Skin of body (tissue), 2 donors: Measurements from ENCODE around the gene NPAS2. TPM values are rescaled to one million over a fixed set of nuclear protein-coding genes. Genes with fewer than 3 reads are reported as not detected.
A peak's percentile ranks its signal among the peaks of the same experiment; 100 is the strongest.

Experiments
- DNase-seq: peaks from one replicate; lab custom pipeline; 2025; lab: John Stamatoyannopoulos, UW
- total RNA-seq: library from RNA; depleted of rRNA; stranded (reverse); fragments of >200 nt; gene quantifications from one replicate; pipeline ENCODE4 v1.2.3, GENCODE V29; 2014

NPAS2 gene
- total RNA-seq, 1 donor from 2014 or later: 6.3 TPM

DNA sequence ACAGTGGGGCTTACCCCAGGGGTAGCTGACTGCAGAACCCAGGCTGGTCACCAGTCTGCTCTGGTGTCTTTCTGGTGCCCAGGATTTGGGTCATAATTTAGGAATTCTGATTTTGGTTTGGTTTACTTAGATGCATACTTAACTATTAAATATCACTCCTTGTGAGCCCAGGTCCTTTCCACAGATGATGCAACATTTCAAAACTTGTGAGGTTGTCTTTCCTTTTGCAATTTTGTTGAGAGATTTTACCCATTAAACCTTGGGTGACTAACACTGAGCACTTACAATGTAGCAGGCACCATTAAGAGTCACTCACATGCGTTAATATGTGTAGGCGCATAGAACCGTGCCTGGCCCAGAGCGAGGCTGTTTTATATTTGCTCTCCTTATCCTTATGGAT, 120.3 kb downstream of the NPAS2 start:
- DNase-seq: no peak

DNA sequence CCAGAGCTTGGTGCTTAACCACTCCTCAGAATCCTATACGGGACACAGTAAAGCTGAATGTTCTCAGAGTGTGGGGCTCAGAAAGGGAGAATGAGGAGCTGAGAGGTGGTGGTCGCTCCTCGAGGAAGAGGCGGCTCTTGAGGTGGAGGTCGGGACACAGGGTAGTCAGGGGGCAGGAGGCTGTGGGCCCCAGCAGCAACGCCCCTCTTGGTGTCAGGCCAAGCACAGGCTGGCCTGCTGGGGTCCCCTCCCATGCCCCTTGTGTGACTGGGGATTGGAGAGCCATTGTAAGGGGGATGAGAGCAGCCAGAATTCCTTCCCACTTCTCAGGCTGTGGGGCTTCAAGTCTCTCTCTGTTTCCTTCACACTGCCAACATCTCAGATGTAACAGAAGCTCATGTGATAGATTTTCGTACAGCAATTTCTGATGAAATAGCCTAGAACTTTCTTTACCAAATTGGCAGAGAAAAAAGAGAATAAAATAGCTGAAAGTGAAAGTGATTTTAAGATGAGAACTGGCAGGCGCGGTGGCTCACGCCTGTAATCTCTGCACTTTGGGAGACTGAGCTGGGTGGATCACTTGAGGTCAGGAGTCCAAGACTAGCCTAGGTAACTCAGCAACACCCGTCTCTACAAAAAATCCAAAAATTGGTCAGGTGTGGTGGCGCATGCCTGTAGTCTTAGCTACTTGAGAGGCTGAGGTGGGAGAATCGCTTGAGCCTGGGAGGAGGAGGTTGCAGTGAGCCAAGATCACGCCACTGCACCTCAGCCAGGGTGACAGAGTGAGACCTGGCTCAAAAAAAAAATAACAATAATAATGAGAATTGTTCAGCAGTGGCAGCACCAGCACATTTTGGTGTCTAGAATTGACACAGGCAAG, 121.1 kb downstream of the NPAS2 start:
- no peak for DNase-seq

DNA sequence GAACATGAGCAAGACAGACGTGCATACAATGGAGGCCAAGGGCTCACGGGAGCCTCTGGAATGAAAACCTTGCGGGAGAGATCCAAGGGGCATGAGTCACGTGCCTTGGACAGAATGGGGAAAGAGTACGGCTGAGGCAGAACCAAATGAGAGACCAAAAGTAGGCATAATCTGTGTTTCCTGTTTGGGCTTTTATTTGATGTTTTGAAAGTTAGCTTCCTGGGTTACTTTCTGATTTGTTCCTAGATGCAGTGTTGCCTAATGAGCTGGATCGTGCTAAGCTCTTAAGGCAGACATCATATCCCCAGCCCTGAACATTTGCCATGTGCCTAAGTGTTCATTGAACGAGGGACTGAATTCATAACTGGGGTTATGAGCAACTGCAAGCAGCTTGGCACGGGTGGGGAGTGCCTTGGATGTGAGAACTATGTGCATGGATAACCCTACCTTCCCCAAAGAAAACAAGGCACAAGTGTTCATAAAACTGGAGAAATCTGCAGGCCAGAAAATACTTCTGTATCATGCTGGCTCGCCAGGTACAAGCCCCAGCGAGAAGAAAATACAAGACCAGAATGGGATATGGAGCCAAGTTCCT, 121.8 kb downstream of the NPAS2 start:
- no peak for DNase-seq

DNA sequence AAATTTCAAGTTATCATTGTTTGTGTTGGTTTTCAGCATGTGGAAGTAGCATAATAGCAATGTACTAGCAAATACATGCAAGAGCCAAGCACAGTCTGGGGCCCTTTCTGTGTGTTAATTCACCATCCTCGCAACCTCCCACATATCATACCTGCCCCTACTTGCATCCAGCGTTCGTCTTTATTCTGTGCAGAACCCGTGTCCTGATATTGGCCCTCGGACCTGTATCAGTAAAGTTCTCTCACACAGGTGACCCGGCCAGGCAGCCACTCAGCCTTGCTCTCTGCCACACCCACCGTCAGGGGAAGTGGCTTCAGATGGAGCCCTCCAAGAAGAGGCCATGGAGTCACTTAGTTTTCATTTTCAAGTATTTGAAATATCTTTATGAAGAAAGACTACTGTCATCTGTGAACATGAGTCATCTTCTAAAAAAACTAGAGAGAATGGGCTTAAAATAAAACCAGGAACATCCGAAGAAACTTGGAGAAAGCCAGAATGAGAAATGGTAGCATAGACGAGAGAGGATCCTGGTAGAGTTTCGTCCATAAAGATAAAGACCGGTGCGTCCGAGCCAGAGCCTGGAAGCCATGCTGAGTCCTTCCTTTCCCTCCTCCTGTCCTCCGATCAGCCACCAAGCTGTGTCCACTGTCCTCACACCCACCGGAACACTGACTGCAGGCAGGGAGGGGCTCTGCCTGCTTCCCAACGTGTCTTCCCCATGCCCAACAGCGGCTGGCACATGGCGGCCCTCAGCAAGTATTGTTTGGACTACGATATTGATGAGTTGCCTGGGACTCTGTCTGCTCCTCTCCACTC, 124.9 kb downstream of the NPAS2 start:
- DNase-seq: no peak

DNA sequence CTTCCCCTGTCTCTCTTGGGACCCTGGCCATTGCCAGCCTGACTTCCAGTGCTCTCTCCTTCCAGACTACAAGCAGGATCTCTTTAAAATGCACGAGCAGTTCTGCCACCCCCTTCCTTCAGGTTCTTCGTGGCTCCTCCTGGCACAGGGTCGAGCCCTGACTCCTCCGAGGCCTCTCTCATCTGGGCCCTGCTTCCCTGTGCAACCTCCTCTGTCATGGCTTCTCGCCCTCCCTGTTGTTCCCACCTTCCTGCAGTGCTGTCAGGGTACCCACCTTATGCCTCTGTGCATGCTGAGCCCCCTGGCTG, 125.4 kb downstream of the NPAS2 start:
- DNase-seq: no peak

DNA sequence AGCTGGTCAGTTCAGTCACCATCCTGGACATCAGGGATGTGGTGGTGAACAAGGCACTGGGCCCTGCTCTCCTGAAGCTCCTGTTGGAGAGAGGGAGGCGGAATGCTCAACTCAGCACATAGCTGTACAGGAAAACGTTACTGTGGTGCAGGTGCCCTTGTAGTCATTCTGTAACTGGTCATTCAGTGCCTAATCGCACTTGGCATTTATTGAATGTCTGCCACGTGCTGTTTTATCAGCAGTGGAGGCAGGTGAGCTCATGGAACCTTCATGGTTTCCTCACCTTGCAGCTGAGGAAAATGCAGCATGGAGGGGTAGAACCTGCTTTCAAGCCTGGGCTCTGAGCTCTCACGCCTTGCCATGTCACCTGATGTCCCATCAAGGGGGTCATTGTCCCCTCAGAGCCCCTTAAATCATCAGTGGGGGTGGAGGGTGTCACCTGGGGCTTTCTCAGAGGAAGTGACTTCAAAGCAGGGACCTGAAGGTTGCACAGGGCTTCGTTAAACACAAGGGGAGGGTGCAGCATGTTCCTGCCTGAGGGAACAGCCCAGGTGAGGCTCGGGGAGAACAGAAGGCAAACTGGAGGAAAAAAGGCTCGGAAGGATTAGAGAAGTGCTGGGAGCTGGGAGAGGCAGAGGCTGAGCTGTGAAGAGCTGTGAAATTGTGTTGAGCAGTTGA, 126.1 kb downstream of the NPAS2 start:
- no peak for DNase-seq

DNA sequence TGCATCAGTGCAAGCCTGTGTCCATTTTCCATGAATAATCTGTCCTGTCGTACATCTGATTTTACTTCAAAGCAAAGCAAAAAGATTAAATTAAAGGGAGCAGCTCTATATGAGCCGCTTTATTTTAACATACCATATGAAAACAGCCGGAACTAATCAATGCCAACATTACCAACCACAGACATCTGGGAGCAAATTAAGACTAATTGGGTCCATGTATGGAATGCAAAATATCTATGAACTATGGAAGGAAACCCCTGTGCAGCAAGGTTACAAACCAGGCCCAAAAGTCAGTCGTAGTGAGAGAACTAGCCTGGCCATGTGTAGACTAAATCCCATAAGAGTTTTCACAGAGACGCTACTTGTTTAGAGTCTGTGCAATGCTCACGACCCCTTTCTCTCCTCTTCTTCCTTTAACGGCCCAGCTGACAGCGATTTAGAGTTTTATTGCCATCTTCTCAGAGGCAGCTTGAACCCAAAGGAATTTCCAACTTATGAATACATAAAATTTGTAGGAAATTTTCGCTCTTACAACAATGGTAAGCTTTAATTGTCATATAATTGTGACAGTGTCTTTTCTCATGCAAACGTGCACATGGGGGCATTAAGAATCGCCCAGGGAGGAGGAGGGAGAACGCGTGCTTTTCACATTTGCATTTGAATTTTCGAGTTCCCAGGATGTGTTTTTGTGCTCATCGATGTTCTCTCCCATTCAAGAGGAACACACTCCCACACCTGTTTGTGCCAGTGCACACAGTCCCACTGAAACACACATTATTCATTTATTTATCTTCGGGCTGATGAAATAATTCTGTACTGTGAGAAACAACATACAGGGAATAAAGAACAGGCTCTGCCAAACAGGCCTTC, 129.2 kb downstream of the NPAS2 start:
- peak; percentile 45 for DNase-seq

DNA sequence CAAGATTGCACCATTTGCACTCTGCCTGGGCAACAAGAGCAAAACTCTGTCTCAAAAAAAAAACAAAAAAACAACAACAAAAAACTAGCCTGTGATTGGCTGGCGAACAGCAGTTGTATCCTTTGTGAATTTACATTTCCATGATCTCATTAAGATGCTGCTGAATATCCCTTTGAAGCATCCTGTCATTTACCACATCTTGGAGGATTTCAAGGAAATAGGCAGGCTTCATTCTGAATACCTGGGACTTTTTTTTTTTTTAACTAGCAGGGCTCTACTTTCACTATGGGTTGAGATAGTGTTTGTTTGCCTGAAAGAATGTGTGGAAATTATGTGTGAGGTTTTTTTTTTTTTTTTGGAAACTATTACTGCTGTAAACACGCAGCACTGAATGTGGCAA, 132.6 kb downstream of the NPAS2 start:
- no peak for DNase-seq

DNA sequence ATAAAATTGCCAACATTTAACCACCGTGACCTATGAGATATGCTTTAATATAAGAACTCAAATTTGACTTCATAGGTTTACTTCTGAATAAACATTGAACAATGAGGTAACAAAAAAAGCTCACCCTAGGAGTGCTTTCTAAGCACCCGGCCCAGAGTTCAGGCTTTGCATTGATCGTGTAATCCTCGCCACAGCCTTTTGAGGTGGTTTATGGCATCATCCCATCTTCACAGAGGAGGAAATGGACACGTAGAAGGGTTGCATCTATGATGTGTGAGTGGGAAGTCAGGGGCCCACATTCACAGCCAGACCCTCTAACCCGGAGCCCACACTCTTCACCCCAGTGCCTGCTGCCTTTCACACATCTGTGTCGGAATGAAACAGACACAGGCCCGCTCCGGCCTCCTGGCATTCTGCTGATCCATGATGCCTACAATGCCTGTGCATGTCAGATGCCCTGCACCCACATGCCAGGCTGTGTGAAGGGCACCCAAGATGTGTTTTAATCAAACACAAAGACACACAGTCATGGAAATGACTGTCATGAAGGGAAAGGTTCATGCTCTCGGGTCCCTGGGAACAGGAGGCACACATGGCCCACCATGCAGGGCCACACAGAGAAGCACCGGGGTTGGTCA, 133.6 kb downstream of the NPAS2 start:
- no peak for DNase-seq

DNA sequence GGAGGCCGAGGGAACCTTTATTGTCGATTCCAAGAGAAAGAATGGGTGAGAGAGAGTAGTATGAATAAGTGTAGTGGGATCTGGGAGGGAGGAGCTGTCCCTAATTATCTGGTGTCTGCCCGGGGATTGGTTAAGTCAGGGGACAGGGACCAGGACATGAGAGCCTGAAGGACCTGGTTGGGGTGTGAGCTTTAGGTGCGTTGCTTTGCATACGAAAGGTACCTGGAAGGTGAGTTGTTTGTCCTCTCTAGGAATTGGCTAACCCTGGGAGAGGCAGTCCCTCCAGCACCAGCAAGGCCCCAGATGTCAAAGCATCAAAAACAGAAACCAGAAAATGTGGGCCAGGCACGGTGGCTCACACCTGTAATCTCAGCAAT, 134.1 kb downstream of the NPAS2 start:
- DNase-seq: no peak

DNA sequence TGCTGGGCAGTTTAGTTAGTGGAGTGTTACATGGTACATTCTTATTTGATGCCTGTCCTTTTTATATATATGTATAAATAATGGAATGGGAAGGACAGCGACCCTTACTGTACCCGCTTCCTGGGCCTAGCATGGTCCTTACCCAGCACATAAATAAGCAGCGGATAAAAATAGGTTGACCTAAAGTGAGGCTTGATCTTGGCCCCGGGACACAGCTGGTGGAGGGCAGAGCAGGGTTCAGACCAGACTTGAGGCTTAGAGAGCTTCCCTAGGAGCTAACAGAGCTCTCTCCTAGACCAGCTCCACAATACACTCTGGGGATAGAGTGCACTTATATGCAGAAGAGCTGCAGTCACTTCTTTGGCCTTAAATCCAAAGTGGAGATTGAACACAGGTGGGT, 135.3 kb downstream of the NPAS2 start:
- no peak for DNase-seq

DNA sequence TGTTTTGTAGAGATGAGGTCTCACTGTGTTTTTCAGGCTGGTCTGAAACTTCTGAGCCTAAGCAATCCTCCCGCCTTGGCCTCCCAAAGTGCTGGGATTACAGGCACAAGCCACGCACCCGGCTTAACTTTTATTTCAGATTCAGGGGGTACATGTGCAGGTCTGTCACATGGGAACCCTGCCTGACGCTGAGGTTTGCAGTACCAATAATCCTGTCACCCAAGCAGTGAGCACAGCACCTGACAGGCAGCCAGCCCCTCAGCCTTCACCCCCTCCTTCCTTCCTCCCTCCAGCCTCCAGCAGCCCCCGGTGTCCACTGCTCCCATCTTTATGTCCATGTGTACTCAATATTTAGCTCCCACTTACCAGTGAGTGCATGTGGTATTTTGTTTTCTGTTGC, 136.1 kb downstream of the NPAS2 start:
- no peak for DNase-seq

DNA sequence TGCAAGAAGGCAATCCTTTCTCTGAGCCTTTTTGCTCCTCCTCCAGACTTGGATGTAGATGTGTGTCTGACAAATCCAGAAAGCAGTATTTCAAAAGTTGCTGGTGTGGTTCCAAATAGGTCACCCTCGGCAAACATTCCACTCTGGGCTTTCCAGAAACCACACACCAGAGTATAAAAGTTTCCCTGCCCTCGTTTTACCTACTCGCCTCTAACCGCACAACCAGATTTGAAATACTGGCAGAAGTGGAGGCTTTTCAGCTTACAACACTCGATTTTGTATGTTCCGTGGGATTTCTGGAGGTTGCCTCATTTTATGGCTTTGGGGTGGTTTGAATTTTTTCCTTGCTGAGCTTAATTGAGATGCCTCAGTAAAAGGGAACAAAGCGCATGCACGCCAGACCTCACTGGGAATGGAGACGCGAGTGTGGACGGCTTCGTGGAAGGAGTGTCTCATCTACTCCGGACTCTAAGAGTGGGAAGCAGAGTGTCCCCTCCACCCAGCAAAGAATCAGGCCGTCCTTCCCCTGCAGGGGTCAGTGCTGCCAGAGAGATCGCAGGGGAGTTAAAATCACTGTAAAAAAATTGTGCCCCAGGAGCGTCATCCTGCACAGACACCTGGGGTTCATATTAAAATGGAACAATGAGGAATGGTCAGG, 138.2 kb downstream of the NPAS2 start:
- DNase-seq: peak; percentile 84

DNA sequence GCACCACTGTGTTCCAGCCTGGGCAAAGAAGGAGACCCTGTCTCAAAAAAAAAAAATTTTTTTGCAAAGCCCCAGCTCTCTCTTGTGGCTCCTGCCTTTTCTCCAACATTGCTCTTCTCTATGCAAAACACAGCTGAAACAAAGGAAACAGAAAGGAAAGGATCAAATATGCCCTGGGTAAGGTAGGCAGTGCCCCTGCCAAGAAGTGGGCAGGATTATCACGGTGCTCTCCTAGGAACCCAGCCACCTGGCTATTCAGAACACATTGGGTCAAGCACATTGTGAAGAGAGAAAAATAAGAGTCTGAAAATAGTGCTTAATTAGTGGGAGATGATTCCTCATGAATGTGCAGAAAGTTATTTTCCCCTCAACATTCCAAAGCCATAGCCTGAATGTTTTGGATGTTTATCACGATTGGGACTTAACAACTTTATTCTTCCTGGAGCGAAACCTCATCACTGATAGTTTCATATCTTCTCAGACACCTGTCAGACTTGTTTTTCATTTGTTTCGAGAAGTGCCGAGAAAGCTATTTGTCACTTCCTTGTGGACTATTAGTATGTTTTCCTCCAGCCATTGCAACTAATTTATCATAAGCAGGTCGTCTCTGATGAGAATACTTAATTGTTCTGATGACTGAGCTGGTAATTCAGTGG, 139.4 kb downstream of the NPAS2 start:
- no peak for DNase-seq

DNA sequence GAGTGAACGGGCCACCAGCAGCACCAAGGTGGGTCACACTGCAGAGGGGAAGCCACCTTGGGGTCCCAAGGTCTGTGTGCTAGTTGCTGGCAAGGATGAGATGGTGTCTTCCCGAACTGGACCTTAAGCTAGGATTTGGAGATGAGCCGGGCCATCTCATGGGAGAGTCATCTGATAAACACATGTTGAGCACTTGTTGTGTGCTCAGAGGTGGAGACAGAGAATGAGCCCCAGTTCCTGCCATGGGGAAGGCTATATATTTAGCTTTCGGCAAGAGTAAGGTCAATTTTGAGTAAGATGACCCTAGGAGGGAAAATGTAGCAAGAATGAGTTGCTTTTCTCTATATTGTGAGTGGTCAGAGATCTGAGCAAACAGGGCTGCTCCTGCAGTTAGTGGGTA, 140.7 kb downstream of the NPAS2 start:
- DNase-seq: no peak

DNA sequence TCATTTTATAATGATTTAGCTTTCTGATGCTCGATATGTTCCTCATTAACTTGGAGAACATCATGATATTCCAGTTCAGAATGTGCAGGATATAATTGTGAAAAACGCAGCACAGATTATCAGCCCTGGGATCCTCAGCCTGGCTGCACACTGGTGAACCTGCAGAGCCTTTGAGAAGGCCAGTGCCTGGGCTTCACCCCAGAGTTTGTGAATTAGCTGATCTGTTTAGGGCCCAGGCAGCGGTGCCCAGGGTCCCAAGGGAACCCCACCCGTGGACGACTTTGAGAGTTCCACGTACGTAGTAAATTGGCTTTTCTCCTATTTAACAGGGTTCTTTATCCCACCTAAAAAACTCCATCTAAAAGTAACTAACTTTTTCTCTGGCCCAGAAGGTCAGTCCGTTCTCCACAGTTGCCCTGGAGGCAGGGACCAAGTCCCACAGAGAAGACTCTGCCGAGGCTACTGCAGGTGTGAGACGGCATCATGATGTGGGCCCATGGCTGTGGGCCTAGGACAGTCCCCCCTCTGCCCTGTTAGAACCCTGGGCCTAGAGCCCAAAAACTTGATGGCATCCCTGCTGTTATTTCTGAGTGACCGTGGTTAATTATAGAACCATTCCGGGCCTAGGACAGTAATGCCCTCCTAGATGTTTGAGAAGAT, 142.6 kb downstream of the NPAS2 start:
- DNase-seq: no peak

DNA sequence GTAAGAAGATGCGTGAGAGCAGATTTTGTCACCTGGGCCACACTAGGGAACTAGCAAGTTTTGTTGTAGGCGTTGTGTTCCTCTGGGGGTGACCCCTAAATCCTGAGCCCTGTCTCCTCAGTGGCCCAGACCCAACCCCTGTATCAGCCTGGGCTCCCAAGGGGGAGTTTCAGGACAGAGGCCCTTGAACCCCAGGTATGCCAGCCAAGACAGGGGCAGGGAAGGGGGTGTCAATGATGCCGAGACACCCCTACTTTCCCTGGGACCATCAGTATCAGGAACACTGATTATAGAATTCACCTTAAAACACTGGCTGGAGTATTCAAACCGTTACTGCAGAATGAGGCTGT, 143.1 kb downstream of the NPAS2 start:
- no peak for DNase-seq

DNA sequence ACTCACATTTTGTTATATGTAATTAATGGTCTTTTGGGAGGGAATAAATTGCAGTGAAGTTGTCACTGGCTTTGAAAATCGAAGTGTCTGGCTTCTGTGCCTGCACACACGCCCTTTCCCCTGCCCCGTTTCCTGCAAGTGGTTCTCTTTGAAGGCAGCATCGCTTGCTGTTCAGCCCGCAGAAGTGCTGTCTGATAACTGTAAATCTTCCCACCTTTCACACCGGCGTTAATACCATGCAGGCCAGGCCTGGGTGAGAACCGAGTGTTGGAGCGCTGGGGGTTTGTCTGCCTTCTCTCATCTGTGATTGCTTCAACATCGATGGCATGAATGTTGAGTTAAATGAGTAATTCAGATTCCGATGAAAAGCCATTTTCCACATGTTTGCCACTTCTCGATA, 144.3 kb downstream of the NPAS2 start:
- no peak for DNase-seq

DNA sequence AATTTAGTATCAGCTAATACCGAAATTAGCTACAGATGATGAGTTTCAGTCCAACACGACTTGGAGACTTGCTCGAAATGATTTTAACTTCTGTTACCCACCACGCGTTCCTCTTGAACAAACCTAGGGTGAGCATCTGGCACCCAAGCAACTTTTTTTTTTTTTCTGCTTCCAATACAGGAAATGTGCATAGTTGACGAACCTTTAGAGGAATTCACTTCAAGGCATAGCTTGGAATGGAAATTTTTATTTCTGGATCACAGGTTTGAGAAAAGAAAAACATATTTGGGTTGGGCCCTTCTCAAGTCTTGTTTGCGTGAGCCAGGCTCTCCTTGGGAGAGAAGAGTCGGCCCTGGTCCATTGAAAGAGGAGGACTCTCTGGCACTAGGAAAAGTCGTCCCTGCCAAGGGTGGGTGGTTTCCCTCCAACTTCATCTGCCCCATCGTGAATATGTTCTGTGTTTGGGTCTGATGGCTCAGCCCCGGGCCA, 144.8 kb downstream of the NPAS2 start:
- peak; percentile 36 for DNase-seq
